ENCODE data around the gene RPTOR. TPM values are rescaled to one million over a fixed set of nuclear protein-coding genes. Genes with fewer than 3 reads are reported as not detected.

The RPTOR gene
- total RNA-seq, 1 experiment from 2014 or later, result 66.7 TPM

GRCh38 chr17:80895366-80895765 lies 350.7 kb downstream of the RPTOR start:
- H3K36me3 ChIP-seq (ENCODE audit: control insufficient read depth, insufficient read depth, low read length), result no peaks in the 10 kb centered on the region; the same call in 1 of the 2 replicates

GRCh38 chr17:80898716-80899115 lies 354.1 kb downstream of the RPTOR start:
- no peak for DNase-seq
- POLR2A ChIA-PET, result no interaction called here
- H3K9me3 ChIP-seq, result no peaks in the 10 kb centered on the region
- intact Hi-C loops (cut with micrococcal nuclease; ENCODE audit: unreplicated experiment), result no loop called here
- H3K27me3 ChIP-seq (replicated peaks; ENCODE audit: control insufficient read depth, insufficient read depth, low read length), result no peaks in the 10 kb centered on the region
- H3K4me1 ChIP-seq, result no peaks in the 10 kb centered on the region
- H3K4me3 ChIP-seq (ENCODE audit: low read depth, low read length), result no peak overlapping the region
- Mint-ChIP-seq H3K4me1 (ENCODE audit: low read depth, unreplicated experiment) (no peaks in the 10 kb centered on the region), H3K27ac (ENCODE audit: unreplicated experiment) (no peak overlapping the region), H3K4me3 (ENCODE audit: unreplicated experiment) (no peak overlapping the region), H3K36me3 (ENCODE audit: insufficient read depth, unreplicated experiment) (peaks cover 34% of the 10 kb centered on the region), H3K9me3 (ENCODE audit: unreplicated experiment) (no peaks in the 10 kb centered on the region), H3K27me3 (ENCODE audit: insufficient read depth, unreplicated experiment) (no peaks in the 10 kb centered on the region)
- no peaks in the 10 kb centered on the region; the same call in 1 of the 2 replicates for H3K36me3 ChIP-seq (ENCODE audit: control insufficient read depth, insufficient read depth, low read length)
- TF ChIP-seq CTCF (IDR thresholded peaks at IDR 0.05; ENCODE audit: insufficient read depth in 1 of 2, low read depth in 1 of 2, low read length in 1 of 2, severe bottlenecking in 1 of 2, unreplicated experiment in 1 of 2), result no peak
- BruUV-seq (replicated peaks), result no TSS peak
- CTCF ChIA-PET, result interaction anchor here (0.6 to 1.8 kb wide), 6 partner anchors 9 to 472 kb away, joined by 3 to 8 read pairs (median 3); no protein-coding TSS in a partner anchor

More at GRCh38 chr17:80895366-80895765, 350.7 kb downstream of the RPTOR start:
- Mint-ChIP-seq H3K4me3 (ENCODE audit: unreplicated experiment) (no peak overlapping the region), H3K4me1 (ENCODE audit: low read depth, unreplicated experiment) (no peaks in the 10 kb centered on the region), H3K27ac (ENCODE audit: unreplicated experiment) (no peak overlapping the region), H3K9me3 (ENCODE audit: unreplicated experiment) (no peaks in the 10 kb centered on the region), H3K36me3 (ENCODE audit: insufficient read depth, unreplicated experiment) (peaks cover 21% of the 10 kb centered on the region), H3K27me3 (ENCODE audit: insufficient read depth, unreplicated experiment) (no peaks in the 10 kb centered on the region)
- H3K27me3 ChIP-seq (replicated peaks; ENCODE audit: control insufficient read depth, insufficient read depth, low read length), result no peaks in the 10 kb centered on the region
- intact Hi-C loops (cut with micrococcal nuclease; ENCODE audit: unreplicated experiment), result no loop called here
- H3K4me3 ChIP-seq (ENCODE audit: low read depth, low read length), result no peak overlapping the region
- POLR2A ChIA-PET, result no interaction called here
- H3K4me1 ChIP-seq, result no peaks in the 10 kb centered on the region
- no peaks in the 10 kb centered on the region for H3K9me3 ChIP-seq
- TF ChIP-seq CTCF (IDR thresholded peaks at IDR 0.05; ENCODE audit: insufficient read depth in 1 of 2, low read depth in 1 of 2, low read length in 1 of 2, severe bottlenecking in 1 of 2, unreplicated experiment in 1 of 2), result no peak
- DNase-seq, result no peak
- BruUV-seq (replicated peaks), result no TSS peak
- CTCF ChIA-PET, result no interaction called here

- H3K36me3 ChIP-seq (ENCODE audit: control insufficient read depth, insufficient read depth, low read length), result no peaks in the 10 kb centered on the region; the same call in 1 of the 2 replicates
- Mint-ChIP-seq H3K9me3 (ENCODE audit: unreplicated experiment) (no peaks in the 10 kb centered on the region), H3K4me1 (ENCODE audit: low read depth, unreplicated experiment) (no peaks in the 10 kb centered on the region), H3K4me3 (ENCODE audit: unreplicated experiment) (no peak overlapping the region), H3K27ac (ENCODE audit: unreplicated experiment) (no peak overlapping the region), H3K36me3 (ENCODE audit: insufficient read depth, unreplicated experiment) (peaks cover 37% of the 10 kb centered on the region), H3K27me3 (ENCODE audit: insufficient read depth, unreplicated experiment) (no peaks in the 10 kb centered on the region)
- H3K27me3 ChIP-seq (replicated peaks; ENCODE audit: control insufficient read depth, insufficient read depth, low read length), result no peaks in the 10 kb centered on the region
- ChIA-PET POLR2A (no interaction called here), CTCF (interaction anchor here (0.6 to 1.8 kb wide), 7 partner anchors 8 to 472 kb away, joined by 3 to 8 read pairs (median 3); no protein-coding TSS in a partner anchor)
- no peaks in the 10 kb centered on the region for H3K9me3 ChIP-seq
- DNase-seq, result peak in 1 of 2 experiments; percentile 51
- peak; percentile 46 to 64 for TF ChIP-seq CTCF (IDR thresholded peaks at IDR 0.05; ENCODE audit: insufficient read depth in 1 of 2, low read depth in 1 of 2, low read length in 1 of 2, severe bottlenecking in 1 of 2, unreplicated experiment in 1 of 2)
- H3K4me3 ChIP-seq (ENCODE audit: low read depth, low read length), result no peak overlapping the region
- intact Hi-C loops (cut with micrococcal nuclease; ENCODE audit: unreplicated experiment), result no loop called here
- BruUV-seq (replicated peaks), result no TSS peak
- no peaks in the 10 kb centered on the region for H3K4me1 ChIP-seq
Measured at GRCh38 chr17:80899402-80900268, 355.0 kb downstream of the RPTOR start.
